Measurements from ENCODE around the gene UGT3A2.
"Not testable (repeated sequence)": the region's sequence is repeated elsewhere in the genome, so short reads cannot be mapped to it uniquely, and the experiment has no call there.

UGT3A2 gene

DNA sequence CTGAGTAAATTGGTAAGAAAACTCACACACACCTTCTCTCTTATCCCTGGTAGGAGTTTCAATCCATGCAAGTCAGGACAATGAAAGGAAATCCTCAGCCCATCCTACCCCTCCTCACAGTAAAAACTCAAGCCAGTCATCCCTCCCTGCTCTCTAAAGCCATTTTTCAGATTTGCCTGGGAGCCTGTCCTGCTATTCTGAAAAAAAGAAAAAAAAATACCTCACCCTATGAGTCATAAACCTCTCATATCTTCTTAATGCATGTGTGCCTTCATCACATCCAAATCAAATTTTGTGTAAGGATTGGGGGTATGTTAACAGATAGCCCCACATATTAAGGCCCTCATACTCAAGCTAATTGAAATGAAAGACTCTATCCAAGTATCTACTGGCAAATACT is 14.1 kb downstream of the UGT3A2 start:
- no peak for DNase-seq (ENCODE audit: low spot score)
- no peak for TF ChIP-seq CTCF (IDR thresholded peaks at IDR 0.05; ENCODE audit: extremely low read depth, missing control alignments)

DNA sequence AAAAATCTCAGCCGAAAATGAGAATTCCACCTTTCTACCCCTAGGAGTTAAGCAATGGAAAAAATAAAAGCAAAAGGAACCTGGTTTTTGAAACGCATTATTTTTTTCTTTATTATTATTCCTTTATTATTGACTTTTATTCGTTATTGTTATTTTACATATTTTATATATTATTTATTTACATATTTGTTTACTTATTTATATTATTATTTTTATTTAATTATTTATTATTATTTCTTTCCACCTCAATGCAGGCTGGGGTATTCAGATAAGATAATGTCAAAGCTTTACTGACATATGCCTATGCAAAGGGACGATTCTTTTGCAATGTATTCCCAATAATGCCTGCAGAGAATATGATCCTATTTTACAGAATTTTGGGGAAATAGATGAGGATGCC is 16.7 kb downstream of the UGT3A2 start:
- no peak for TF ChIP-seq CTCF (IDR thresholded peaks at IDR 0.05; ENCODE audit: extremely low read depth, missing control alignments)
- DNase-seq (ENCODE audit: low spot score): no peak

- no peak for DNase-seq (ENCODE audit: low spot score)
- no peak for TF ChIP-seq CTCF (IDR thresholded peaks at IDR 0.05; ENCODE audit: extremely low read depth, missing control alignments)
These were observed 19.1 kb downstream of the UGT3A2 start for GRCh38 chr5:36047384-36048160.

GRCh38 chr5:36045895-36046294 is 20.8 kb downstream of the UGT3A2 start:
- no peak for DNase-seq (ENCODE audit: low spot score)
- TF ChIP-seq CTCF (IDR thresholded peaks at IDR 0.05; ENCODE audit: extremely low read depth, missing control alignments): no peak

GRCh38 chr5:36041537-36041845 is 25.2 kb downstream of the UGT3A2 start:
- DNase-seq (ENCODE audit: low spot score): no peak
- no peak for TF ChIP-seq CTCF (IDR thresholded peaks at IDR 0.05; ENCODE audit: extremely low read depth, missing control alignments)

DNA sequence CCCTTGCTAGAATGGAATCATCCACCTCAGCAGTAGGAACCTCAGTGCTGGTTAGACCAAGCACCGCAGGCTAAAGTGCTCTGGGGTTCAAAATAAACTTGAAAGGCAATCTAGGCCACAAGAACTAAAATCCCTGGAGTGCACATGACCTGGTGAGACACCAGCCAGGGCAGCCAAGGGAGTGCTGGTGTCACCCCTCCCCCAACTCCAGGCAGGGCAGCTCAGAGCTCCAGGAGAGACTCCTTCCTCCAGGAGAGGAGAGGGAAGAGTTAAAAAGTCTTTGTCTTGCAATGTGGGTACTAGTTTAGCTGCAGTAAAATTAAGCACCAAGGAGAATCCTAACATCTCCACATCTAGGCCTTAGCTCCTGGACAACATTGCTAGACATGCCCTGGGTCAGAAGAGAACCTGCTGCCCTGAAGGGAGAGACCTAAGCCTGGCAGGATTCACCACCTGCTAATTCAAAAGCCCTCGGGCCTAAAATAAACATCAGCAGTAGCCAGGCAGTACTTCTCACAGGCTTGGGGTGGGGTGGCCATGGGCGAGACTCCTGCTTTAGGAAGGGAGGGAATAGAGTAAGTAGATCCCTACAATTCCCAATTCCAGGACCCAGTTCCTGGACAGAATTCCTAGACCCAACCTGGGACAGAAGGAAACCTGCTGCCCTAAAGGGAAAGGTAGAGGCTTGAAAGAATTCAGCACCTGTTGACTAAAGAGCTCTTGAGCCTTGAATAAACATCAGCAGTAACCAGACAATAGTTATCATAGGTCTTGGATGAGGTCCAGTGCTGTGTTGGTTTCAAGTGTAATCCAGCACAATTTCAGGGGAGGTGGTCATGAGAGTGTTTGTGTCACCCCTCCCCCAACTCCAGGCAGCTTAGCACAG is 25.8 kb downstream of the UGT3A2 start:
- TF ChIP-seq CTCF (IDR thresholded peaks at IDR 0.05; ENCODE audit: extremely low read depth, missing control alignments): no peak
- no peak for DNase-seq (ENCODE audit: low spot score)

- DNase-seq (ENCODE audit: low spot score): no peak
These were observed 31.0 kb downstream of the UGT3A2 start for GRCh38 chr5:36035696-36036095.

GRCh38 chr5:36034536-36035134 is 32.0 kb downstream of the UGT3A2 start:
- DNase-seq (ENCODE audit: low spot score): not testable (repeated sequence)

More at GRCh38 chr5:36035696-36036095, 31.0 kb downstream of the UGT3A2 start:
- no peak for TF ChIP-seq CTCF (IDR thresholded peaks at IDR 0.05; ENCODE audit: extremely low read depth, missing control alignments)

Data from GM20000 (cell line).